Kidney (tissue), 14 donors: ENCODE results near the gene CENPE. TPM values are rescaled to one million over a fixed set of nuclear protein-coding genes. Genes with fewer than 3 reads are reported as not detected.
A peak's percentile ranks its signal among the peaks of the same experiment; 100 is the strongest.
"Not testable (repeated sequence)": the region's sequence is repeated elsewhere in the genome, so short reads cannot be mapped to it uniquely, and the experiment has no call there.

Source experiments
- DNase-seq, 5 donors: peaks; one replicate each; pipeline ENCODE4 v3.0.0-alpha.2; 2013 to 2020
- FAIRE-seq: peaks from 2 replicates; lab custom pipeline; 2012; peaks lifted over from hg19 to GRCh38; lab: Jason Lieb, UNC
- H3K27ac ChIP-seq, 2 donors: one replicate each; pipeline ENCODE4 v1.7.0; 2013; ENCODE audit warnings: low read depth in 2 of 2, low read length in 2 of 2, inconsistent platforms in 1 of 2
- H3K27me3 ChIP-seq: one replicate; pipeline ENCODE4 v1.7.1; 2013; ENCODE audit warnings: low read length, inconsistent platforms; ENCODE audit not compliant: control insufficient read depth, insufficient read depth
- H3K36me3 ChIP-seq, 3 donors: one replicate each; pipeline versions ENCODE4 v1.7.0 to v1.7.1; 2013; ENCODE audit warnings: low read length in 3 of 3, control low read depth in 1 of 3, inconsistent platforms in 1 of 3; ENCODE audit not compliant: insufficient read depth in 3 of 3, control insufficient read depth in 2 of 3
- H3K4me1 ChIP-seq, 3 donors: one replicate each; pipeline versions ENCODE4 v1.7.0 to v1.7.1; 2013; ENCODE audit warnings: low read length in 3 of 3, inconsistent platforms in 1 of 3, low read depth in 1 of 3; ENCODE audit not compliant: control insufficient read depth in 2 of 3, insufficient read depth in 2 of 3
- H3K4me3 ChIP-seq, 3 donors: one replicate each; pipeline versions ENCODE4 v1.7.0 to v1.8.1; 2013; ENCODE audit warnings: low read length in 3 of 3, control low read depth in 1 of 3, inconsistent platforms in 1 of 3
- H3K9ac ChIP-seq, 3 donors: one replicate each; pipeline versions ENCODE4 v1.7.0 to v1.7.1; 2013; ENCODE audit warnings: low read length in 3 of 3, control low read depth in 1 of 3, inconsistent platforms in 1 of 3
- H3K9me3 ChIP-seq, 3 donors: one replicate each; pipeline versions ENCODE4 v1.7.0 to v1.7.1; 2013; ENCODE audit warnings: low read length in 3 of 3, control low read depth in 1 of 3, inconsistent platforms in 1 of 3; ENCODE audit not compliant: control insufficient read depth in 2 of 3, insufficient read depth in 1 of 3
- intact Hi-C: fragments of 100-400 bp; cut with DNase I; formaldehyde crosslinking; loops from one replicate; pipeline ENCODE4 v1.11.1; 2022
- polyA plus RNA-seq: library from polyadenylated mRNA; stranded (reverse); fragments of 350-450 nt; fragmentation: Illumina TruSeq; extraction: RNeasy Lipid Tissue Mini Kit (QIAGEN cat#74804); gene quantifications from one replicate; pipeline ENCODE4 v1.2.3, GENCODE V29; 2014; ENCODE audit warnings: low read depth, low replicate concordance; ENCODE audit not compliant: insufficient read depth
- total RNA-seq: library from RNA; stranded (reverse); fragmentation: NEBNext Ultra II Directional; extraction: Animal tissue kit (Norgen Biotek cat#: 25700); gene quantifications from one replicate; pipeline ENCODE4 v1.2.1, GENCODE V29; 2021
- TF ChIP-seq, protein P1 (sequence below): IDR thresholded peaks from 3 replicates; pipeline ENCODE4 v1.5.1; 2012; ENCODE audit warnings: mild to moderate bottlenecking, moderate library complexity, borderline replicate concordance; ENCODE audit not compliant: insufficient read depth; ENCODE audit errors: extremely low read depth
- donor health status: control.
- donor health status: control.
- donor health status: control.
- donor health status: control.
- donor health status: control.
- donor health status: DM: yes; HTN: yes; CAD: no.
- donor health status: Normal renal cell carcinoma (clear cell type).

CENPE gene
- total and polyA plus RNA-seq, 2 donors from 2014 or later, result 0.32 to 2.5 TPM

- no peaks in the 10 kb centered on the region for H3K36me3 ChIP-seq
- TF ChIP-seq, protein P1, sequence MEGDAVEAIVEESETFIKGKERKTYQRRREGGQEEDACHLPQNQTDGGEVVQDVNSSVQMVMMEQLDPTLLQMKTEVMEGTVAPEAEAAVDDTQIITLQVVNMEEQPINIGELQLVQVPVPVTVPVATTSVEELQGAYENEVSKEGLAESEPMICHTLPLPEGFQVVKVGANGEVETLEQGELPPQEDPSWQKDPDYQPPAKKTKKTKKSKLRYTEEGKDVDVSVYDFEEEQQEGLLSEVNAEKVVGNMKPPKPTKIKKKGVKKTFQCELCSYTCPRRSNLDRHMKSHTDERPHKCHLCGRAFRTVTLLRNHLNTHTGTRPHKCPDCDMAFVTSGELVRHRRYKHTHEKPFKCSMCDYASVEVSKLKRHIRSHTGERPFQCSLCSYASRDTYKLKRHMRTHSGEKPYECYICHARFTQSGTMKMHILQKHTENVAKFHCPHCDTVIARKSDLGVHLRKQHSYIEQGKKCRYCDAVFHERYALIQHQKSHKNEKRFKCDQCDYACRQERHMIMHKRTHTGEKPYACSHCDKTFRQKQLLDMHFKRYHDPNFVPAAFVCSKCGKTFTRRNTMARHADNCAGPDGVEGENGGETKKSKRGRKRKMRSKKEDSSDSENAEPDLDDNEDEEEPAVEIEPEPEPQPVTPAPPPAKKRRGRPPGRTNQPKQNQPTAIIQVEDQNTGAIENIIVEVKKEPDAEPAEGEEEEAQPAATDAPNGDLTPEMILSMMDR, result no peak
- peaks cover 0 to 2% (median 0%) of the 10 kb centered on the region in 3 donors for H3K4me1 ChIP-seq
- no peaks in the 10 kb centered on the region for H3K9me3 ChIP-seq
- H3K4me3 ChIP-seq, result peak overlapping the region; percentile 71 to 92 (median 90)
- no peak overlapping the region for H3K27ac ChIP-seq
- H3K9ac ChIP-seq, result peak overlapping the region in 2 of 3 donors; percentile 74 to 80
- FAIRE-seq (no peak), DNase-seq (peak in 2 of 5 donors; percentile 31 to 32)
- intact Hi-C loops, result no loop called here
- no peaks in the 10 kb centered on the region for H3K27me3 ChIP-seq
These were observed 866 bp upstream of the CENPE start for GRCh38 chr4:103199009-103199408.

DNA sequence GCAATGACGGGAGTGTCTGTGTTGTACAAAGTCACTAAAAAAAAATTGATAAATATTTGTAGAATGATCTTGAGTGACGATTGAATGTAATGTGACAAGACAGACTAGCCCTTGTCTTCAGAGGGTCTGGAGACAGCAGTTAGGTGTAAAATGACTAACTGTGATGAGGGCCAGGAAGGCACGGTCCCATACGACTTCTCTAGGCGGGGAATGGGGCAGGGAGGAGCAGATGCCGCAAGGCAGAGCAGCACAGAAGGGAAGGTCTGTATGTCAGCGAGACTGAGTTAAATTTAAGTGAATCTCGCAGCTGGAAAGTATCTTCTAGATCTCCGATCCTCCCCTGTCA is 405 bp downstream of the CENPE start:
- peaks cover 0 to 2% (median 0%) of the 10 kb centered on the region in 3 donors for H3K4me1 ChIP-seq
- DNase-seq, result no peak
- TF ChIP-seq, protein P1, result no peak
- no peak overlapping the region for H3K27ac ChIP-seq
- no peaks in the 10 kb centered on the region for H3K9me3 ChIP-seq
- no peak for FAIRE-seq
- peak overlapping the region; percentile 59 to 90 (median 74) for H3K9ac ChIP-seq
- intact Hi-C loops, result no loop called here
- H3K36me3 ChIP-seq, result no peaks in the 10 kb centered on the region
- H3K27me3 ChIP-seq, result no peaks in the 10 kb centered on the region
- H3K4me3 ChIP-seq, result peak overlapping the region; percentile 77 to 92 (median 90)

DNA sequence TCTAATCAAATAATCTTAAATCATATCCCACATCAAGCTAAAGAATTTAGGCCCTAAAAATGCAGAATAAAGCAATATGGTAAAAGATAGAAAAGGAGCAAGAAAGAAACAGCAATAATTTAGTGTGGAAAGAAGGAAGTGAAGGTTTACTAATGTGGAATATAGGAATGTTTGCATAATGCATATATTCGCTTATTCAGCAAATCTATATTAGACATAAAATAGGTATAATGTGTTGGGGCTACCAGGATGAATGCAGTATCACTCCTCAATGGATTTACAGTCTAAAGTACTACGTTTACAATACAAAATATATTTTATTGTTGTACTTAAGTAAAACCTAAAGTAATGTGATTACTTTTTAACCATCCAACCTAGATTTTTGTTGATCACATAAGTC is 4.7 kb downstream of the CENPE start:
- H3K27ac ChIP-seq, result no peak overlapping the region
- no peak overlapping the region for H3K4me3 ChIP-seq
- DNase-seq (no peak), FAIRE-seq (no peak)
- TF ChIP-seq, protein P1, result no peak
- intact Hi-C loops, result no loop called here
- no peaks in the 10 kb centered on the region for H3K27me3 ChIP-seq
- no peak overlapping the region for H3K9ac ChIP-seq
- no peaks in the 10 kb centered on the region for H3K36me3 ChIP-seq
- peaks cover 0 to 2% (median 0%) of the 10 kb centered on the region in 3 donors for H3K4me1 ChIP-seq
- no peaks in the 10 kb centered on the region for H3K9me3 ChIP-seq

GRCh38 chr4:103171006-103171405 is 27.1 kb downstream of the CENPE start:
- Histone ChIP-seq H3K9me3 (peaks cover 0 to 8% (median 0%) of the 10 kb centered on the region in 3 donors), H3K4me3 (no peak overlapping the region), H3K27me3 (no peaks in the 10 kb centered on the region), H3K4me1 (no peaks in the 10 kb centered on the region), H3K27ac (no peak overlapping the region), H3K9ac (no peak overlapping the region), H3K36me3 (no peaks in the 10 kb centered on the region)
- intact Hi-C loops, result no loop called here
- no peak for FAIRE-seq
- TF ChIP-seq, protein P1, result no peak
- DNase-seq, result peak in 1 of 5 donors; percentile 3

GRCh38 chr4:103169750-103170149 is 28.4 kb downstream of the CENPE start:
- H3K4me1 ChIP-seq, FAIRE-seq: not testable (repeated sequence)

More at GRCh38 chr4:103169750-103170149, 28.4 kb downstream of the CENPE start:
- intact Hi-C loops, H3K36me3 ChIP-seq, H3K27ac ChIP-seq, H3K9ac ChIP-seq, DNase-seq, H3K9me3 ChIP-seq, H3K4me3 ChIP-seq, H3K27me3 ChIP-seq: not testable (repeated sequence)
